ENCODE results near the gene OSGIN1.

OSGIN1 gene

DNA sequence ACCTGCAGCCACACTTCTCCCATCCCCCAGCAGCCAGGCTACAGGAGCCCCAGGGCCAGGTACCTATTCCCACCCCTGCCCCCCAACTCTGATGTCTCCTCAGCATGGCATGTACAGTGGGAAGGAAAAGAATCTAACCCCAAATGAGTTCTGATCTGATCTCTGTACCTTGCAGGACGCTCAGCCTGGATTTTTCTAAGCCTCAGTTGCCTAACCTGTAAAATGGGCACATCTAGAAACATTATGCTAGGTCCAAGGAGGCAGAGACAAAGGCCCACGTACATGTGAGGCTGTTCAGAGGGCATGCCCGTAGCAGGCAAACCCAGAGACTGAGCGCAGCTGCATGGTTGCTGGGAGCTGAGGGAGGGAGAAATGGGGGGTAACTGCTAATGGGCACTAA is 54.5 kb downstream of the OSGIN1 start:
- no peak for DNase-seq

GRCh38 chr16:84007965-84008364 is 54.9 kb downstream of the OSGIN1 start:
- DNase-seq: no peak

- DNase-seq: no peak
These were observed 56.2 kb downstream of the OSGIN1 start for GRCh38 chr16:84009282-84009681.

GRCh38 chr16:84013787-84014569 is 60.9 kb downstream of the OSGIN1 start:
- DNase-seq: peak; percentile 92

DNA sequence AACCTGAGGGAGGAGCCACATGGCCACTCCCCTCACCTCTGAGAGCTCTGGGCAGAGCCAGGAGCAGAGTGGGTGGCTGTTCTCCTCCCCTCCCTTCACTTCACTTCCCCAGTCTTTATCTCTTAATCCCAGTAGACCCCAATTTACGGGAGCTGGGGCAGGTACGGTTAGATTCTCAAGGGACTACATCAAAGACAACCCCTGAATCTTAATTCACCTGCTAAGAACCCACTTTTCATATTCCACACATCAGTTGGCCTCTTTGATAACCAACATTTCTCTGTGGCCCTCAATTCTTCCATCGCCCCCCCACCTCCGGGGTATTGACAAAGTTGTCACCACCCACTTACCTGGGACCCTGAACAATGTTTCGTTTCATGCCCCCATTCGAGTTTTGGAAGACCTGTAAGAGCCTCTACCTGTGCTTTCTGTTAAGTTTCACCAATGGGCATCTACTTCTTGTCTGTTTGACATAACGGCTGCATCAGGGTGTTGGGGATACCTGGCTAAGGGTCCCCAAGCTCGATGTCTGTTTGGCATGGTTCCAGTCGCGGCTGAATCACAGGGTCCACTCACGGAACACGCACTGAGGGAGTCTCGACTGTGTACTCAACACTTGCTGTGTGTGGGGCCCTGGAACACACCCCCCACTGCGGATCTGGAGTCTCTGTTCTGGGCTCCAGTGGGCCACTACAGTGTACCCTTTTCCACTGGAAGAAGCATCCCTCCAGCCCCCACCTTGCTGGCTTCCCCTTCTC is 61.7 kb downstream of the OSGIN1 start:
- DNase-seq: no peak

- no peak for DNase-seq
These were observed 62.4 kb downstream of the OSGIN1 start for GRCh38 chr16:84015399-84015798.
